Measurements from ENCODE around the gene ZBTB3. TPM values are rescaled to one million over a fixed set of nuclear protein-coding genes. Genes with fewer than 3 reads are reported as not detected.
A peak's percentile ranks its signal among the peaks of the same experiment; 100 is the strongest.

The ZBTB3 gene
- total and polyA plus RNA-seq, 2 of the 13 experiments (the other 11 are each of a cell fraction or from before 2014, with no cell fraction given): 3.4 to 5.2 TPM

DNA sequence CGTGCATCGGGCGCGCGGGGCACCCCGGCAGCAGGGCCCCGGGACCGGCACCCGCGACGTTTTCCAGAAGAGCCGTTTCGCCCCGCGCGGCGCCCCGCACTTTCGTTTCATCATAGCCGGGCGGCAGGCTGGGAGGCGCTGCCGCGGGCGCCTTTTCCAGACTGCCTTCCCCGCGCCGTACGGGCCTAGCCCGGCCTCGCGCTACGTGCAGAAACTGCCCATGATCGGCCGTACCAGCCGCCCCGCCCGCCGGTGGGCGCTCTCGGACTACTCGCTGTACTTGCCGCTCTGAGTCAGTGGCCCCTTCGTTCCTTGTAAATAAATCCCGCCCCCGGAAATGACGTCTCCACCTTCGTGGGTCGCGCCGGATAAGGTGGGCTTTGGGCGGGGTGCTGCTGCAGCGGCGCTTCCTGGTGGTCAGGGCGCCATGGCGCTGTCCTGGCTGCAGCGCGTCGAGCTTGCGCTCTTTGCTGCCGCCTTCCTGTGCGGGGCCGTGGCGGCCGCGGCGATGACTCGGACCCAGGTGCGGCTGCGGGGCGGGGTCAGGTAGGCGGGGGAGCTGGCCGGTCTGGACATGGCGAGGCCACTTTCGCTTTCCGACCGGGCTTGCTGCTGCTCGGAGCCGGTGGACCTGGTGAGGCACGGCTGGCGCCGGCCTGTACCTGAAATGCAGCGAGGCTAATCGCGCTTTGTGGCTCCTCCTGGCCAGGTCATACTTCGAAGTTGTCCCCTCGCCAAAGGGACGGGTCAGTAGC lies 33.2 kb upstream of the ZBTB3 start, which contains the start of gene TMEM179B (continued):
- TF ChIP-seq ZNF619 (CRISPR knock-in tag; IDR thresholded peaks at IDR 0.05) (peak; percentile 81; the same call in 1 of the 2 replicates), REL (CRISPR knock-in tag; conservative IDR thresholded peaks at IDR 0.05) (no peak), GLI4 (CRISPR knock-in tag; IDR thresholded peaks at IDR 0.05; ENCODE audit: borderline replicate concordance) (no peak), FOXP1 (IDR thresholded peaks at IDR 0.05) (no peak), FOXP1 (CRISPR knock-in tag; IDR thresholded peaks at IDR 0.05) (no peak), ARNT (IDR thresholded peaks at IDR 0.05) (no peak), ZNF496 (CRISPR knock-in tag; IDR thresholded peaks at IDR 0.05; ENCODE audit: insufficient replicate concordance) (no peak), HDAC1 (CRISPR knock-in tag; IDR thresholded peaks at IDR 0.05) (peak; percentile 96), ZSCAN29 (CRISPR knock-in tag; conservative IDR thresholded peaks at IDR 0.05) (peak; percentile 72), CC2D1A (CRISPR knock-in tag; IDR thresholded peaks at IDR 0.05) (no peak), U2AF2 (IDR thresholded peaks at IDR 0.05; ENCODE audit: low read depth, low read length) (no peak), PAF1 (CRISPR knock-in tag; IDR thresholded peaks at IDR 0.05) (0 out of 2 replicates have a peak, but pooled peaks have one; percentile 63), TSC22D2 (CRISPR knock-in tag; IDR thresholded peaks at IDR 0.05; ENCODE audit: borderline replicate concordance) (peak; percentile 84; the same call in 1 of the 2 replicates), SP5 (CRISPR knock-in tag; IDR thresholded peaks at IDR 0.05; ENCODE audit: borderline replicate concordance, low read depth) (peak; percentile 82), ZNF431 (CRISPR knock-in tag; IDR thresholded peaks at IDR 0.05; ENCODE audit: borderline replicate concordance, low read depth) (peak; percentile 35; the same call in 1 of the 2 replicates), KMT2A (CRISPR knock-in tag; IDR thresholded peaks at IDR 0.05) (peak; percentile 96), RORA (CRISPR knock-in tag; IDR thresholded peaks at IDR 0.05) (no peak), CAMTA2 (CRISPR knock-in tag; IDR thresholded peaks at IDR 0.05; ENCODE audit: borderline replicate concordance) (peak; percentile 85; the same call in 1 of the 2 replicates), GATAD2A (CRISPR knock-in tag; IDR thresholded peaks at IDR 0.05) (peak; percentile 17; the same call in 1 of the 2 replicates), ZNF772 (CRISPR knock-in tag; IDR thresholded peaks at IDR 0.05) (peak; percentile 79; the same call in 1 of the 2 replicates), NFYB (CRISPR knock-in tag; IDR thresholded peaks at IDR 0.05) (peak; percentile 43), PCBP1 (IDR thresholded peaks at IDR 0.05; ENCODE audit: borderline replicate concordance, low read depth, low read length) (0 out of 2 replicates have a peak, but pooled peaks have one; percentile 40), ZSCAN25 (CRISPR knock-in tag; IDR thresholded peaks at IDR 0.05) (no peak), SNAPC2 (CRISPR knock-in tag; IDR thresholded peaks at IDR 0.05) (peak; percentile 96), FOXK1 (CRISPR knock-in tag; IDR thresholded peaks at IDR 0.05; ENCODE audit: borderline replicate concordance, low read depth) (peak; percentile 93; the same call in 1 of the 2 replicates), NFRKB (IDR thresholded peaks at IDR 0.05) (no peak), SP4 (CRISPR knock-in tag; IDR thresholded peaks at IDR 0.05) (peak; percentile 94)
- TF ChIP-seq, protein P1, sequence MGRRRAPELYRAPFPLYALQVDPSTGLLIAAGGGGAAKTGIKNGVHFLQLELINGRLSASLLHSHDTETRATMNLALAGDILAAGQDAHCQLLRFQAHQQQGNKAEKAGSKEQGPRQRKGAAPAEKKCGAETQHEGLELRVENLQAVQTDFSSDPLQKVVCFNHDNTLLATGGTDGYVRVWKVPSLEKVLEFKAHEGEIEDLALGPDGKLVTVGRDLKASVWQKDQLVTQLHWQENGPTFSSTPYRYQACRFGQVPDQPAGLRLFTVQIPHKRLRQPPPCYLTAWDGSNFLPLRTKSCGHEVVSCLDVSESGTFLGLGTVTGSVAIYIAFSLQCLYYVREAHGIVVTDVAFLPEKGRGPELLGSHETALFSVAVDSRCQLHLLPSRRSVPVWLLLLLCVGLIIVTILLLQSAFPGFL (CRISPR knock-in tag; IDR thresholded peaks at IDR 0.05): no peak
- TF ChIP-seq, protein P2, sequence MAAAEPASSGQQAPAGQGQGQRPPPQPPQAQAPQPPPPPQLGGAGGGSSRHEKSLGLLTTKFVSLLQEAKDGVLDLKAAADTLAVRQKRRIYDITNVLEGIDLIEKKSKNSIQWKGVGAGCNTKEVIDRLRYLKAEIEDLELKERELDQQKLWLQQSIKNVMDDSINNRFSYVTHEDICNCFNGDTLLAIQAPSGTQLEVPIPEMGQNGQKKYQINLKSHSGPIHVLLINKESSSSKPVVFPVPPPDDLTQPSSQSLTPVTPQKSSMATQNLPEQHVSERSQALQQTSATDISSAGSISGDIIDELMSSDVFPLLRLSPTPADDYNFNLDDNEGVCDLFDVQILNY (CRISPR knock-in tag; conservative IDR thresholded peaks at IDR 0.05): peak; percentile 54; the same call in 1 of the 2 replicates
- TF ChIP-seq, protein P3, sequence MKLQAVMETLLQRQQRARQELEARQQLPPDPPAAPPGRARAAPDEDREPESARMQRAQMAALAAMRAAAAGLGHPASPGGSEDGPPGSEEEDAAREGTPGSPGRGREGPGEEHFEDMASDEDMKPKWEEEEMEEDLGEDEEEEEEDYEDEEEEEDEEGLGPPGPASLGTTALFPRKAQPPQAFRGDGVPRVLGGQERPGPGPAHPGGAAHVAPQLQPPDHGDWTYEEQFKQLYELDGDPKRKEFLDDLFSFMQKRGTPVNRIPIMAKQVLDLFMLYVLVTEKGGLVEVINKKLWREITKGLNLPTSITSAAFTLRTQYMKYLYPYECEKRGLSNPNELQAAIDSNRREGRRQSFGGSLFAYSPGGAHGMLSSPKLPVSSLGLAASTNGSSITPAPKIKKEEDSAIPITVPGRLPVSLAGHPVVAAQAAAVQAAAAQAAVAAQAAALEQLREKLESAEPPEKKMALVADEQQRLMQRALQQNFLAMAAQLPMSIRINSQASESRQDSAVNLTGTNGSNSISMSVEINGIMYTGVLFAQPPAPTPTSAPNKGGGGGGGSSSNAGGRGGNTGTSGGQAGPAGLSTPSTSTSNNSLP (IDR thresholded peaks at IDR 0.05; ENCODE audit: low read depth, low read length): no peak
